RCC 7860 (cell line): ENCODE measurements around the gene RRP9.

Experiments used
- DNase-seq: peaks from one replicate; pipeline ENCODE4 v3.0.0-alpha.2; 2015; ENCODE audit warnings: low spot score
- FAIRE-seq: peaks from 2 replicates; lab custom pipeline; 2012; peaks lifted over from hg19 to GRCh38; lab: Jason Lieb, UNC

RRP9 gene

GRCh38 chr3:51971350-51971749 is 29.6 kb upstream of the RRP9 start:
- FAIRE-seq: no peak
- DNase-seq: no peak

- no peak for FAIRE-seq
- DNase-seq: no peak
Measured at GRCh38 chr3:51970606-51971300, 29.0 kb upstream of the RRP9 start.

- FAIRE-seq: no peak
- DNase-seq: no peak
Measured at GRCh38 chr3:51969841-51970240, 28.1 kb upstream of the RRP9 start.

GRCh38 chr3:51968883-51969678 is 27.4 kb upstream of the RRP9 start:
- no peak for DNase-seq
- FAIRE-seq: no peak

- FAIRE-seq (no peak), DNase-seq (no peak)
Measured at GRCh38 chr3:51968170-51968775, 26.6 kb upstream of the RRP9 start.

- DNase-seq: peak; percentile 46
- FAIRE-seq: no peak
Measured at GRCh38 chr3:51967384-51968169, 25.9 kb upstream of the RRP9 start, which contains the start of gene PCBP4. TSS of gene PCBP4 (minus strand) at chr3:51967454. CDS start at chr3:51961240, 6,214 bp downstream.

- DNase-seq: no peak
- FAIRE-seq: no peak
Measured at GRCh38 chr3:51966922-51967383, 25.2 kb upstream of the RRP9 start.

- DNase-seq (no peak), FAIRE-seq (no peak)
Measured at GRCh38 chr3:51966486-51966885, 24.8 kb upstream of the RRP9 start.

- DNase-seq (no peak), FAIRE-seq (no peak)
Measured at GRCh38 chr3:51966016-51966415, 24.3 kb upstream of the RRP9 start.

- no peak for FAIRE-seq
- no peak for DNase-seq
Measured at GRCh38 chr3:51964521-51964920, 22.8 kb upstream of the RRP9 start.

- DNase-seq: no peak
- no peak for FAIRE-seq
Measured at GRCh38 chr3:51963951-51964451, 22.3 kb upstream of the RRP9 start.

- FAIRE-seq: no peak
Measured at GRCh38 chr3:51962854-51963530, 21.3 kb upstream of the RRP9 start.

GRCh38 chr3:51961602-51962569 is 20.2 kb upstream of the RRP9 start:
- no peak for DNase-seq
- FAIRE-seq: no peak

More at GRCh38 chr3:51962854-51963530, 21.3 kb upstream of the RRP9 start:
- no peak for DNase-seq

- DNase-seq: no peak
- no peak for FAIRE-seq
Measured at GRCh38 chr3:51961011-51961410, 19.3 kb upstream of the RRP9 start.

GRCh38 chr3:51960386-51960785 is 18.7 kb upstream of the RRP9 start:
- DNase-seq (no peak), FAIRE-seq (no peak)

- FAIRE-seq (no peak), DNase-seq (no peak)
Measured at GRCh38 chr3:51959651-51960050, 17.9 kb upstream of the RRP9 start.

- FAIRE-seq (no peak), DNase-seq (no peak)
Measured at GRCh38 chr3:51958603-51959521, 17.2 kb upstream of the RRP9 start.
